NCI-H2081 treated with DMSO at 0.1 percent for 48 hours (cell line): ENCODE measurements around the gene RFX2.
"Not testable (repeated sequence)": the region's sequence is repeated elsewhere in the genome, so short reads cannot be mapped to it uniquely, and the experiment has no call there.

Experiments used
- DNase-seq: peaks from one replicate; lab custom pipeline; 2025; lab: John Stamatoyannopoulos, UW

RFX2 gene

DNA sequence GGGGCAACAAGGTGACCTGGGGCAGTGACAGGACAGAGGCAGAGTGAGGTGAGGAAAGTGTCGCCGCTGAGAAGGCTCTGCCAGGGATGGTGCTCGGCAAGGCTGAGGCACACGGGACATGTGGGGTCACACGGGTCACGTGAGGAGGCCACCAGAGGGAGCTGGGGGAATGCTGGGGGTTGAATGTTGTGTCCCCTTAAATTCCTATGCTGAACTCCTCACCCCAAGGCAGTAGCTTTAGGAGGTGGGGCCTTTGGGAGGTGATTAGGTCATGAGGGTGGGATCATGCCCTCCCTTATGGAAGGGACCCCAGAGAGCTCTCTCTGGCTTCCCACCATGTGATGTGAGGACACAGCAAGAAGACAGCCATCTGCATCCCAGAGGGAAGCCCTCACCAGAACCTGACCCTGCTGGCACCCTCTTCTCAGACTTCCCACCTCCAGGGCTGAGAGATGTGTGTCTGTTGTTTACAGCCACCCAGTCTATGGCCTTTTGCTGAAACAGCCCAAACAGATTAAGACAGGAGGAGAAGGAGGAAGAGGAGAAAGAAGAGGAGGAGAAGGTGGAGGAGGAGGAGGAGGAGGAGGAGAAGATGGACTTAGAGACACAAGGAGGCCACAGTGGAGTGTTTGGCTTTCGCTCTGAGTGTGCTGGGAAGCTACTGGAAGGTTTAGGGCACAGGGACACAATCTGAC is 35.4 kb downstream of the RFX2 start:
- DNase-seq, result no peak

DNA sequence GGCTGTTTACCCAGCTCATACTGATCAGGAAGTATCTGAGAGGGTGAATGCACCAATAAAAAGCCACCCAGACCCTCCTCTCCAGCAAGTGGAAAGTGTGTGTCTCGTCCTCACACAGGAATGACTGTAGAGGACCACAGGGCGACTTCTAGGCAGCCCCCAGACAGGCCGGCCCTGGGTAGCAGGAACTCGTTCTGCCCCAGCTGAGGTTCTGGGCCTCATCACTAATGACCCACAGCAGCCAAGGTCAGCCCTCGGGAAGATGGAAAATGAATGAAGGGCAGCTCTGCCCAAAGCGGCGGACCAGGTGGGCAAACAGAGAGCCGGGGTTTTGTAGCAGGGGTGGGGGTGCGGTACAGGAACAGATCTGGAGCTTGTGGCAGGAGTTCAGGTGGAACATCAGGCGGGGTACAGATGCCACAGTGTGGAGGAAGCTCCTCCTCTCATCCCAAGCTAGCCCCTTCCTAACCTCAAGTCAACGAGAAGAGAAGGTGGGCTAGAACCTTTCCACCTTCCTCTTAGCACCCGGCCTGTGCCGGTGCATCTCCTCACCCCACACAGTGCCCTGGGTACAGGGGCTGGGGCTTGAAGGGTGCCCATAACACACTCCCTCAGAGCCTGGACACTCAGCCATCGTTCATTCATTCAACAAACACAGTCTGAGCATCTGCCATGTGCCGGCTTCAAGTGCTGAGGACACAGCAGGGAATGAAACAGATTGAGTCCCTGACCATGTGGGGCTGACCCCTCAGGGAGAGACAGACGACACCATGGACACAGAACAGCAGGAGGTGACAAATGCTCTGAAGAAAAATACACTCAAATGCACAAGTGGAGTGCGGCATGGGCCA is 36.2 kb downstream of the RFX2 start:
- peak; percentile 31 for DNase-seq

DNA sequence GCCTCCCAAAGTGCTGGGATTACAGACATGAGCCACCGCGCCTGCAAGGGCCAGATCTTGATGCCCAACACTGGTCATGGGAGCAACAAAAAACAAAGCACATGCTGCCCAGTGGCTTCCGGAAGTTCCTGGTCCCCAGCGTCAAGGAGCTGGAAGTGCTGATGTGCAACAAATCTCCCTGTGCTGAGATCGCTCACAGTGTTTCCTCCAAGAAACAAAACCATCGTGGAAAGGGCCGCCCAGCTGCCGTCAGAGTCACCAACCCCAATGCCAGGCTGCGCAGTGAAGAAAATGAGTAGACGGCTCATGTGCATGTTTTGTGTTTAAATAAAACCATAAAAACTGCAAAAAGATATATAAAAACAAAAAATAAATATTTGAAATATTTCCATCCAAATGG is 37.1 kb downstream of the RFX2 start:
- DNase-seq, result not testable (repeated sequence)

DNA sequence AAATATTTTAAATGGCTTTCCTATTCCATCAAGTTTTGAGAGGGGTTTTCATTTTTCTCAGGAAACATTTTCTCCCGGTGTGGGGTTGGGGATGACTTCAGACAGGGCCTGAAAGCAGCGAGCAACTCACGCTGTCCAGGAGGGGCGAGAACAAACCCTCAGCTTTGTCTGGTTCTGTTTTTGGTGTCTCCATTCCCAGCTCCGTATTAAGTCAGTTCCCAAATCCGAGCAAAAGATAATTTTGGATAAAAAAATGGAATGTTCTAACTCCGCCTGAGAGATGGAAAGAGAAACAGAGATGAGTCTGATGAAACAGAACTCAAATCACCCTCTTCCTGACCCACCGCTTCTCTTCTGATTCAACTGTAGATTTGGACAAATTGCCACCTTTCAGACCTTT is 38.4 kb downstream of the RFX2 start:
- no peak for DNase-seq

DNA sequence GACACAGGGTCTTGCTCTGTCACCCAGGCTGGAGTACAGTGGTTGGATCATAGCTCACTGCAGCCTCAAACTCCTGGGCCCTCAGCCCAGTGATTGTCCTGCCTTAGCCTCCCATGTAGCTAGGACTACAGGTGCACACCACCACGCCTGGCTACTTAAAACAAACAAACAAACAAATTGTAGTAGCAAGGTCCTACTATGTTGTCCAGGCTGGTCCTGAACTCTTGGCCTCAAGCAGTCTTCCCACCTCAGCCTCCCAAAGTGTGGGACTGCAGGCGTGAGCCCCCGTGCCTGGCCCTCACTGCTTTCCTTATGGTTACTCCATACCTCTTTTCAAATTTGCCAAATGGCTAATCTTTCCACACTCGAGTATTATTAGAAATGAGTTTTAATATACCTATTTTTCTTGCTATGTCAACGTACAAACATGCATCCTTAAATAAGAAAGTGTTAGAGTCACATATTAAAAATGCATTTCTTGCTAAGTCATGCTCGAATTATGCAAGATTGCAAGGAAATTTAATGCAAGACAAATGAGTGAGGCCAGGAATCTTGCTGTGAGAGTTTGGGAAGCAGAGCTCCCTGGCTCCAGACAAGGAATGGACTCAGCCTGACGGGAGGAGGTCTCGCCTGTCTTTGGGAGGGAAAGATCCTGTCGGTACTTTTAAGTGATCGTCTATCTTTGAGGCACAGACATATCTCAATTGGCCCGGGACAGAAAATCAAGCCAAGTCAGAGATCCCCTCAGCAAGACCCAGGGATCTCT is 39.4 kb downstream of the RFX2 start:
- DNase-seq, result no peak

DNA sequence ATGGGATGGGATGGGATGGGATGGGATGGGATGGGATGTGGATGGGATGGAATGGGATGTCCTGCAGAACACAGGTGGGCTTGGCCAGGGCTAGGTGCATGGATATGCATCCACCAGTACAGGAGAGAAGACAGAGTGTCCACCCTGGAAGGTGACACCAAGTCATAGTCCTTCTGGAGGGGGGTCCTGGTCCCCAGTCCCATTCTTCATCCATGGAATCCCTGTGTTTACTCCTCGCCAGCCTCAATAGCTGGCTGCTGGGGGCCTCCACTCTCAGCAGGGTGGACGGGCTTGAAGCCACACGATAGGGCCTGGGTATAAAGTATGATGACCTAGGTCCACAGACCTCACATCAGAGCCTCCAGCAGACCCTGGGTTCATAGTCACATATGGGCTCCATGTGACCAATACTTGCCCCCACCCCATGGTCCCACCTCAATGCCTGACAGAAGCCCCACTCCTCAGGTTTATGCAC is 40.1 kb downstream of the RFX2 start:
- no peak for DNase-seq

DNA sequence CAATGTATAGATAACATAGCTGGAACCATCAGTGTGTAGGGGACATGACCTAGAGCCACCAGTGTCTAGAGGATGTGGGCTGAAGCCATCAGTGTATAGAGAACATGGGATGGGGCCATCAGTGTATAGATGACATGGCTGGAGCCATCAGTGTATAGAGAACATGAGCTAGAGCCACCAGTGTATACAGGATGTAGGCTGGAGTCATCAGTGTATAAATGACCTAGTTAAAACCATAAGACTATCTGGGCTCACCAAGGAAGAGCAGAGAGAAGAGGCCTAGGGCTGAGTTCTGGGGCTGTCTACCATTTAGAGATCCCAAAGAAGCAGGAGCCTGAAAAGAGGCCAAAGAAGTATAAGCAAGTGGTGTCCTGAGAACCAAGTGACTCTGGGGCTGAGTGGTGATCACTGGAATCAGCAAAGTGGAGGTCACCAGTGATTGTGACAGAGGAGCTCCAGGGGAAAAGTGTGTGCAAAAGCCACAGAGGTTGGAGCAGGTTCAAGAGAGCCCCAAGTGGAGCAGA is 41.0 kb downstream of the RFX2 start:
- DNase-seq, result no peak

DNA sequence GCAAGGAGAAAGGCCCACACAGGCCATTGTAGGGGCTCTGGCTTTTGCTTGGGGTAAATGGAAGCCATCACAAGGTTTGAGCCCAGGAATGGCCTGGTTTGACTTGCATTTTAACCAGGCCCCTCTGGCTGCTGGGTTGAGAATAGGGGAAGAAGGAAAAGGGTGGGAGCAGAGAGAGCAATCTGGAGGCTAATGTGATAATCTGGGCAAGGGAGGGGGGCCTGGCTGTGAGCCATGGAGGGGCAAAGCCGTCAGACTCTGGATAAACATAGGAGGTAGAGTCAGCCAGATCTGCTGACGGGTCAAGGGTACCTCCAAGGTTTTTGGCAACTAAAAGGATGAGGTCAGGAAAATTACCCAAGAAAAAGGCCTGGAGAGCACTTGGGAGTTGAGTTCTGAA is 41.6 kb downstream of the RFX2 start:
- DNase-seq, result no peak

DNA sequence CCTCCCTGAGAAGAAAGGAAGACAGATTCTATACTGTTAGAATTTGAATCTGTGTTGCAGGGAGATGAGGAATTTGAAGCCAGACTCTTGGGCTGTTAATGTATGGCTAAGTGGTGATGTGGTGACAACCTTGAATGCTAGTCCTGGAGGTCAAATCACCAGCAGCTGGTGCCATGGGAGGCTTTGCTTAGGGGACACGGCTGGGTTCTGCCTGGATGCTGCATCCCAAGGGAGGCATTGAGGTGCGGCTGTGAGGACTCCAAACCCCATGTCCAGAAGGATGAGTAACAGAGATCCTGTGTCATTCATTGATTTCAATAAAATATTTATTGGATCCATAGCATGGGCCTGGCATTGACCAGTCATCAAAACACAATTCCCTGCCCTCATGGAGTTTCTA is 42.3 kb downstream of the RFX2 start:
- no peak for DNase-seq

DNA sequence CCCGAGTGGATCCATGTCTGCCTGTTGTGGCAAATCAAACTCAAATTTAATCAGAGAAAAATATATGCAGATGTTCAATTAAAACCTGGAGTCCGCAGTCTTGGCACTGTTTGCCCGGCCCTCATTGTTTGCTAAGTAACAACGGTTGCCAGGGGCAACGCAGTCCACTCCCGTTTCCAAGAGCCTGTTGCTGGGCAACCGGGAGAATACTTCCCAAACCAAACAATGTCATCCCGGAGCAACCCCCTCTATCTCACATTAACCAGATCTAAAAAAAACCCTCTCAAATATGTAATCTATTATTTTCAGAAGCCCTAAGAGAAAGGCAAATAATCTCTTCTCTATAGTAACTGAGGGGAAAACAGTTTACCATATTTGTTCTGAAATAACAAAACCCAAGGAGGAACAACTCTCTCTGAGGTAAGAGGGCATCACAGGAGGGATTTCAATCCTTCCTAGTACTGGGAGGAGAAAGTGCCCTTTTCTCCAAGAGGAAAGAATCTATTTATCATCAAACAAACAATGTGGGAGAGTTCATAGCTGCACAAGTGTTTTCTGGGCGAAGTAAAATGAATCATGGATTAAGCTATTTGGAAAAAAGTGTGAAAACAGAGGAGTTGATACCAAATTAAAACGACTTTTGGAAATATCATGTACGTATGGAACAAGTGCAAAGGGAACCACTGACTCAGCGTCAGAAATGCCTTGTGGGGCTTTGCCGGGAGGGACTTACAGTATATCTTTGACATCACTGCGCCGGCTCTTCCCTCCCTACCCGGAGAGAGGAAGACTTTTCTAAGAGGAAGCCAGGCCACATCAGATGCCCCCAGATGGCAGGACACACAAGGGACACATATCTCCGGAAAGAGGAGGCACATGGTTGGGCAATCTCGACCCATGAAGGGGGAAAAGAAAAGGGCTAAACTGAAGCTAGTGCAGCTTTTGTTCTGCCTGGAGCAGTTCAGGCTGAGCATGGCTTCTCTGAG is 43.3 kb downstream of the RFX2 start:
- peak; percentile 87 for DNase-seq

DNA sequence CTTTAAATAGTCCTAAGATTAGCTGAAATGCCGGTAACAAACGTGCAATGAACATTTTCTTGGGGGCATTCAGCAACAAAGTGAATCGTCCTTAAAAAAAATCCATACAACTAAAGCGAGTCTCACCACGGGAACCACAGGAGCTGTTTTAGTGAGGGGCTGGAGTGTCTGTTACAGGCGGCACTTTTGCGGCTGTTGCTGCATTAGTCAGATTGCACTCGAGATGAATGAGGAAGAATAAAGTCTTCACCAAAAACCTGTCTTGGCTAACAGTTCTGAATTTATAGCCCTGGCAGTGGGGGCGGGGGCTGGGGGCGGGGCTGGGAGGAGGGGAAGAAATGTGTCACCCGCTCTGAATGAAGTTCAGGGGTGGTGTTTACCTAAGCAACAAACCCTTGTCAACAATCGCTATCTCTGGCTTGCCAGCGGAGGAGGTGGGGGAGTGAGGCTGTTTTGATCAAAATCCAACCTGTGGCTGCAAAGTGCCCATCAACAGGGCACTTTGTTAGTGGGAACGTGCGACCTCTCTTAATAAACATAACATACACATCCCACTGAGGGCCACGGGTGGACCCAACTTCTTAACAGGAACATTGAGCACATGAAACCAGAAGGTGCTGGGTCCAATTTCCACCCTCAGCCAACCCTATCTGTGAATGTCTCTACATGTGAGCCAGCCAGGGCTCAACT is 44.5 kb downstream of the RFX2 start:
- no peak for DNase-seq

DNA sequence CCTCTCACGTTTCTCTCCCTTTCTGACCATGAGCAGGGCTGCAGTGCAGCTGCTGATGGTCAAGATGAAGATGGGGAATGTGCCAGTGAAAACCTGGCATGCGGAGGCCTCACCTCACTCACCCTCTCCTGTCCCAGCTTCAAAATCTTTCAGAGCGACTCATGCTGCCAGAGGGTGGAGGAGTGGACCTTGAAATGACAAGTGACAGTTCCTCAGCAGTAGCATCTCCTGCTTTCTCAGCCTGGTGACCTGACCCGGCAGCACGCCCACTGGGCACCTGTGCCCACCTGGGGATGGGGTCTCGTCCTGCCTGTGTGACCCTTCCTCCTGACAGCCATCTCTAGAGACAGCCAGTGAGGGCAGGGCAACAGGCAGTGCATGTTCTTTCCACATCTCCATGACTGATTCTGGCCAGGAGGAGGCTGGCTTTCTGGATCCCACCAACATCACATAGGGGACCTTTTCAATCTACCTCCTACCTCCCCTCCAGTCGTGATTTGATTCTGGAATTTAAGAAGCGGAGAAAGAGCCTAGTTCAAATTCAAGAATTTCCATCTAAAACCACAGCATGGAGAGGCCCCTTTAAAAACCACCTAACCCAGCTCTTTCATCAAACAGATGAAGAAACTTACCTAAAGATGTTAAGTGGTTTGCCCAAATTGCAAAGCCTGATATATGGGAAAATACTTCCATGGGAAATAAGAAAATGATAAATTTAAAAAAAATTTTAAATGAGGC is 45.8 kb downstream of the RFX2 start:
- no peak for DNase-seq

DNA sequence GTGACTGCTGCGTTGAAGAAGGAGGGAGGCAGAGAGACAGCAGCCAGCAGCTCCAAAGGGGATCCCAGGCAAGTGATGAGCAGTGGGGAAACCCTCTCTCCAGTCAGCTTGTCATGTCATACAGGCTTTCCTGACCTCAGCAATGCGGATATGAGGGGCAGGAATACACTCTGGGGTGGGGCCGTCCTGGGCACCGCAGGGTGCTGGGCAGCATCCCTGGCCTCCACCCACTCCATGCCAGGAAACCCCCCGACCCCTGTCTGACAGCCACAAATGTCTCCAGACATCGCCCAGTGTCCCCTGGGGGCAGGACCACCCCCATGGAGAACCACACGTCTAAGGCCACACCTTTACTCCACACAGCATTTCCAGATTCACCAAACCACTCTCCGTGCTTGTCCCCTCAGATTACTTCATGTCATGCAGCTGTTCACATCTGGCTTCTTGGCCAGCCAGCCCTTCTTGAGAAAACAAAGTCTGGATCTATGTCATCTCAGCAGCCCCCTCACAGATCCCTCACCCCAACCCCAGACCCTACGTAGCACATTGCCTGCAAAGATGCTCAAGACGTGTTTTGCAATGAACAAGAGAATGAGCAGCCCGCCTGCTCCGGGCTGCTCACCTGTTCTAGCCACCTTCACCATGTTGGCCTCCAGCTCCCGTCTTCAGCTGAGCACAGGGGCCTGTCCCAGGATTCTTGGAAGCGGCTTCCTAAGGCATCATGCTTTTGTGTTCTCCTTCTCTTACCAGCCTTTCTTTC is 46.5 kb downstream of the RFX2 start:
- DNase-seq, result no peak

DNA sequence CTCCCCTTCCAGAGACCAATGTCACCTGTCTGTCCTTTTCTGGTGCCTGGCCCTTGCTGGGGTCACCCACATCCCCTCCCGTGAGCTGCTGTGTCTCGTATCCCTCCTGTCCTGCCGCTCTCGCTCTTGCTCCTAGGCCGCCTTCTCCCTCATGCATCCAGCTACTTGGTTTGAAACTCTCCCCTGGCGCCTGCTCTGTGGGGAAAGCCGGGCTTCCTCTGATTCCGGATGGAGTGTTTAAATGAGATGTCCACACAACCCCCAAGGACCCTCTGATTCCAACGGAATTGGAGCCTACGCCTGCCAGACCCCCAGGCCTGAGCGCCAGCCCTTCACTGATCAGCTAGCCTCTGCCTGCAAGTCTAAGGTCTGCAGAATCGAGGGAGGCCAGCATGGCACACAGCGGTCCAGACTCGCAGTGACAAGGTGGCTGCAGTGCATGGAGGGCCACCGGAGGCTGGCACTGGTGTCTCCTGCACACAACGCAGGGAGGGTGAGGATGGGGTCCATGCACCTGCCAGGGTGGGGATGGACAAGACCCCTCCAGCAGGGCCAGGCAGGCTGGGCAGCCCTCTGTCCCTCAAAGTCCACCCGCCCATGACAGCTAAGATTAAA is 47.2 kb downstream of the RFX2 start:
- no peak for DNase-seq

DNA sequence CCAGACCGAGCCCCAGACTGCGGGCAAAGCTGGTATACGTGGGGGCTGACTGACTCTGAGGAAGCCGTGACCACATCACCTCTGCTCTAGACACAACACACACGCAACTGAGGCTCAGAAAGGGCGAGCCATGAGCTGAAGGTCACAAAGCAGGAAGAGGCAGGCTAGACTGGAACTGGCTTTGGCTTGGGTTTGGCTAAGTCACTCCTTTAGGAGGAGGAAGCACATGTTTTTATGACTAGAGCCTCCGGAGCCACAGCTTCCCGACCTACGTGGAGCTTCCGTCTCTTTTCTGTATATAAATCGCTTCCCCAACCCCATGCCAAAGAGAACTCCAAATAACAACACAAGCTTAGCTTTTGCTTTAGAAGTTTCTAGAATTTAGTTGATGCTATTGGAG is 48.0 kb downstream of the RFX2 start:
- no peak for DNase-seq

DNA sequence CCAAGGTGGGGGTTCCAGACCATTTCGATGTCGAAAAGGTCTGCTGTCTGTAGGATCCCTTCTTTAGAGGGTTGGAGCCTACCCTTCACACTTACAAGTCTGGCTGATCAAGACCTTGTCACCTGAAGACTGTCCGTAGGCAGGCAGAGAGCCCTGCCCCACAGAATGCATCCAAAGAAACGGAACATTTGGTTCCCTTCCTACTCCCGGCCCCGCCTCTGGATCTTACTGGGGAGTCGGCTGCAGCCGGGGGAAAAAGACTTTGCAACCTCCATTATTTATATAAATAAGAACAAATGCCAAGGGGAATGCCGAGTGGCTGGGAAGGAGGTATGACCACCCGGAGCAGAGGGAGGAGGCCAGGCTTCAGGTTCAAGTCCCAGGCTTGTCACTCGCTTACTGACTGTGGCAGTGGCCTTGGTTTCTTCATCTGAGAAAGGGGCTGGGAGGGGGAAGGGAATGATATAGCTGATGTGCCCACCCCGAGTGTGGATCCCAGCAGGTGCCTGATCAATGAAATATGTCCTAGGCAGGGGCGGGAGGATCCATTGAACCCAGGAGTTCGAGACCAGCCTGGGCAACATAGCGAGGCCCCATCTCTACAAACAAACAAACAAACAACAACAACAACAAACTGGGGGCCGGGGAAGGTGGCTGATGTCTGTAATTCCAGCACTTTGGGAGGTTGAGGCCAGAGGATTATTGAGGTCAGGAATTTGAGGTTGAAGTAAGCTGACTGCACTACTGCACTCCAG is 48.7 kb downstream of the RFX2 start:
- no peak for DNase-seq

DNA sequence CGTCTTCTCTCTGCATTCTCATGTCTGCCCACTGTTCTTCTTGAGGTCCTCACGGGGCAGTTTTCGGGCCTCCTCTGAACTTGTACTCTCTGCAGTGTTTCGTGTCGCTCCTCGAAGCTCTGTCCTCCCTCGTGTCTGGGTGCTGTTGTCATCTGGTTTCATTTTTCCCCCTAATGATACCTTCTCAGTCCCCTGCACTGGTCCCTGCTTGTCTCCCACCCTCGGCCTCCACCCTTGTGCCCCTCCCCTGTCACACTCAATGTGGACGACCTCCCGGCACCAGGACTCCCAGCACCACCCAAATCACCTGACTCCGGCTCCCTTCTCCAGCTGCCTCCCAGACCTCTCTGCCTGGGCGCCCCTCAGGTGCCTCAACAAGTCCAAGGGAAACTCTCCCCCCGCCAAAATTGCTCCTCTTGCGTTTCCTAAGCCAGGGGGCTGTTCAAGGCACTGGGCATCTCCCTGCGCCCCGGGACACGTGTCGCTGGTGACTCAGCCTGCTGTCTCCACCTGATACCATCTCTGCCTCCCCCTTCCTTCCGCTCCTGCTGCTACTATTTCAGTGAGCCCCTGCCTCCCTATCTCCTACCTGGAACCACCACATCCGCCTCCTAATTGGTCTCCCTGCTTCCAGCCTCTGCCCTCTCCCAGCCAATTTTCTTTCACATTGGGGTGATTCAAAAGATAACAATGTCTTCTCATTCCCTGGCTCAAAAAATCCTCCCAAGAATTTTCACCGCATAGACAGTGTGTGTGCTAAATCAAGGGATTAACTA is 49.5 kb downstream of the RFX2 start:
- no peak for DNase-seq
